ENCODE data around the gene NSUN6. TPM values are rescaled to one million over a fixed set of nuclear protein-coding genes. Genes with fewer than 3 reads are reported as not detected.
"Not testable (repeated sequence)": the region's sequence is repeated elsewhere in the genome, so short reads cannot be mapped to it uniquely, and the experiment has no call there.

Gene NSUN6
- total RNA-seq, 1 donor from 2014 or later = 4.8 TPM

DNA sequence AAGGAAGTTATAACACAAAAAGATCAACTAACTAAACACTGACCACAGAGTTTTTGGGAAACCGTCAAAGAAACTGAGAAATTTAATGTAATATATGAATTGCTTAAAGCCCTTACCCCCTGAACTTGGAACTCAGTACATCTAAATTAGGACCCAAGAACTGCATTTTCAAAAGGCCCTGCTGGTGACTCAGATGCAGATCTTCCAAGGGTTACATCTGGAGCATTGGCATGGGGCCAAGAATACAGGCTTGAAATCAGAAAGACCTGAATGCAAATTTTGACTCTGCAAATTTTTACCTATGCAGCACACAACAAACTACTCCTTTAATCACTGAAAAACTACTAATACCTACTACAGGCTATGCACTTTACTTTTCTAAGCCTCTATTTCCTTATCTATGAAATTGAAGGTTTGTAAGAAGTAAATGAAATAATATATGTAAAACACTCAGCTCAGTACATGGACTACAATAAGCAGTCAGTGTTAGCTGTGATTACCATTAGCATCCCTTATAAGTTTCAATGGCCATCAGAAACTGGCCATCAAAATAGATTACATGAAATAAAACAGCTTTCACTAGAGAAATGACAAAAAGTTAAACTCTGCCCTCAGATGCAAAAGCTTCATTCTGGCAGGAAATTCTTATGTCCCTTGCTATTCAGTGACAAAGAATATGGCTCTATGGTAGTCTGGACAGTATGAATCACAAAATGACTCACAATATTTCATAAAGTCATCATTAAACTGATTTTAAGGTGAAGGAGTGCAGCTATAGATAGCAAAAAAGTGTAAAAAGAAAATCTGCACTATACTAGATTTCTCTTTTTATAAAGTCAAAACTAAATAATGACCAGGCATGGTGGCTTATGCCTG, 43.6 kb downstream of the NSUN6 start:
- peak; percentile 42 for ATAC-seq

DNA sequence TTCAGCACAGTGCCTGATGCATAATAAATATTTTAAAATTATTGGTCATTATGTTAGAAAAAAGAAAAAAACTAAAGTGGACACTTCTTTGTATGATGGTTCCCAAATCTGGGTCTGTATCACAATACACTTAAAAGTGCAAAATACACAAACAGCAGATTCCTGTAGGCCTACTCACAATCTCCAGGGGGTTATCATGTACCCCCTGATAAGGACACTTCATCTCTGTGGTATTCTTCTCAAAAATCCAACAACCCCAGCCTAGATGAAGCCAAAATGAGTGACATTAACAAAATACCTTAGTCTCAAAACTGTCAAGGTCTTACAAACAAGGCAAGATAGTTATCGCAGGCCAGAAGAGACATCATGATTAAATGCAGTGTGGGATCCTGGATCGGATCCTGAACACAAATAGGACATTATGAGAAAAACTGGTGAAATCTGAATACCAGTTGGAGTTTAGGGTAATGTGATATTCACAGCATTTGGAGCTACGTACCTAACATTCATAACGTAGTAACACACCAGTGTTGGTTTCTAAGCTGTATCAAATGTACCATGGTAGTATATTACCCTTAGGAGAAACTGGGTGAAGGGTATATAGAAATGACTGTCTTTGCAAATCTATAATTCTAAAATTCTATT, 45.2 kb downstream of the NSUN6 start:
- no peak for ATAC-seq

GRCh38 chr10:18601321-18601720, 50.1 kb downstream of the NSUN6 start:
- ATAC-seq = no peak

DNA sequence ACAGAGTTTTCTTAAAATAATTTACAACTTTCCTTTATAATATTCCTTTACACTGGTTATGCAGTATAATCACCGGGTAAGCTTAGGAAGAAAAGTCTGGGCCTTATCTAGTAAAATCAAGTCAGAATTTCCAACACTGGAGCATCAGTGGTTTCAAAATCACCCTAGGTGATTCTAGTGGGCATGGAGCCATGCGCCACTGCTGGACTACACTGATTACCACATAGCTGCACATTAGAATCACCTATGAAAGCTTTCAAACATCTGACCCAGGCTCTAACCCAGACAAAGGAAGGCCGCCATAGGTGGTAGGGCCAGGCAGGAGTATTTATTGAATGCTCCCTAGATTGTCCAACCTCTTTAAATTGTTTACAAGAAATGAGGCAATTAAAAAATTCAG, 52.0 kb downstream of the NSUN6 start:
- no peak for ATAC-seq

DNA sequence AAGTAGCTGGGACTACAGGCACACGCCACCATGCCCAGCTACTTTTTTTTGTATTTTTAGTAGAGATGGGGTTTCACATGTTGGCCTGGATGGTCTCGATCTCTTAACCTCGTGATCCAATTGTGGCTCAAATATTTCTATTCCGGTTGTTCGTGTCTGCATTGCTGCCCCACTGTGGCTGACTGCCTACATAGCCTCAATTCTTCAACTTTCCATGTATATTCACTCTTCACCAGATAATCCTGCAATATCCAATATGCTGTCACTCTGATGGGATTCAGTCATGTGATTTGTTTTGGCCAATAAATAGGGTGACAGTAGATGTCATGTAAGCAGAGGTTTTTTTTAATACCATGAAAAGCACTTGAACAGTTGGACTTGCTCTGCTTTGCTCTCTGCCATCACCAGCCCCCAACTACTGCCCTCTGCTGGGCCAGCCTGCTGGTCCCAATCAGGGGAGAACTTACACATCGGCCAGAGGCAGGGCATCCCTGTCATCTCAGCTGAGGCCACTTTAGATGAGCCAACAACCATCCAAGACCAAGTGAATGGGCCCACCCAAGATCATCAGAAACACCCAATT, 56.7 kb downstream of the NSUN6 start:
- no peak for ATAC-seq

DNA sequence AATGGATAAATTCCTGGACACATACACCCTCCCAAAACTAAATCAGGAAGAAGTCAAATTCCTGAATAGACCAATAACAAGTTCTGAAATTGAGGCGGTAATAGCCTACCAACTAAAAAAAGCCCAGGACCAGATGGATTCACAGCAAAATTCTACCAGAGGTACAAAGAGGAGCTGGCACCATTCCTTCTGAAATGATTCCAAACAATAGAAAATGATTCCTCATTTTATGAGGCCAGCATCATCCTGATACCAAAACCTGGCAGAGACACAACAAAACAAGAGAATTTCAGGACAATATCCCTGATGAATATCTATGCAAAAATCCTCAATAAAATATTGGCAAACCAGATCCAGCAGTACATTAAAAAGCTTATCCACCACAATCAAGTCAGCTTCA, 60.2 kb downstream of the NSUN6 start:
- ATAC-seq = not testable (repeated sequence)

- not testable (repeated sequence) for ATAC-seq
Measured at GRCh38 chr10:18586637-18587036, 64.8 kb downstream of the NSUN6 start.

- no peak for ATAC-seq
Measured at GRCh38 chr10:18583575-18584270, 67.7 kb downstream of the NSUN6 start.

DNA sequence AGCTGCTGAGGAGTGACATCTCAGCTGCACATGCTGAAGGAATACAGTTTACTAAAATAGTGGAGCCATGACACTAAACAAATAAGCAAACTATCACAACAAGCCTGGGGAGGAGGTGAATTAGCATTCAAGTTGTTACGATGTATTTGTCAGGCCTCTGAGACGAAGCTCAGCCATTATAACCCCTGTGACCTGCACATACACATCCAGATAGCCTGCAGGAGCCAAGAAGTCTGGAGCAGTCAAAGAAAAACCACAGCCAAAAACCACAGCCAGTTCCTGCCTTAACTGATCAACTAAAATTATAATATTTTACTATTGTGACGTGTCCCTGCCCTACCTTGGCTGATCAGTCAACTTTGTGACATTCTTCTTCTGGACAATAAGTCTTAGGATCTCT, 68.6 kb downstream of the NSUN6 start:
- no peak for ATAC-seq

- no peak for ATAC-seq
Measured at GRCh38 chr10:18577823-18578685, 73.3 kb downstream of the NSUN6 start.

- ATAC-seq = no peak
Measured at GRCh38 chr10:18576586-18576985, 74.8 kb downstream of the NSUN6 start.

DNA sequence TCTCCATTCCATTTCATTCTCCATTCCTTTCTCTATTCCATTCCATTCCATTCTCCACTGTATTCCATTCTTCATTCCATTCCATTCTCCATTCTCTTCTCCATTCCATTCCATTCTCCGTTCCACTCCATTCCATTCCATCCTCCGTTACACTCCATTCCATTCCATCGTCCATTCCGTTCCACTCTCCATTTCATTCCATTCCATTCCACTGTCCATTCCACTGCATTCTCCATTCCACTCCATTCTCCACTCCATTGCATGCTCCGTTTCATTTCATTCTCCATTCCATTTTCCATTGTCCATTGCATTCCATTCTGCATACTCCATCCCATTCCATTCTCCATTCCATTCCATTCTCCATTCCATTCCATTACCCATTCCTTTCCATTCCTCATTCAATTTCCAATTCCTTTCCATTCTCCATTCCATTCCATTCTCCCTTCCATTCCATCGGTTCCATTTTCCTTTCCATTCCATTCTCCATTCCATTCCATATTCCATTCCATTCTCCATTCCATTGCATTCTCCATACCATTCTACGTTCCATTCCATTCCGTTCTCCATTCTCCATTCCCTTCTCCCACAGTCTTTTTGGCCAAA, 78.3 kb downstream of the NSUN6 start:
- ATAC-seq = no peak

GRCh38 chr10:18571780-18572179, 79.6 kb downstream of the NSUN6 start:
- ATAC-seq = no peak

DNA sequence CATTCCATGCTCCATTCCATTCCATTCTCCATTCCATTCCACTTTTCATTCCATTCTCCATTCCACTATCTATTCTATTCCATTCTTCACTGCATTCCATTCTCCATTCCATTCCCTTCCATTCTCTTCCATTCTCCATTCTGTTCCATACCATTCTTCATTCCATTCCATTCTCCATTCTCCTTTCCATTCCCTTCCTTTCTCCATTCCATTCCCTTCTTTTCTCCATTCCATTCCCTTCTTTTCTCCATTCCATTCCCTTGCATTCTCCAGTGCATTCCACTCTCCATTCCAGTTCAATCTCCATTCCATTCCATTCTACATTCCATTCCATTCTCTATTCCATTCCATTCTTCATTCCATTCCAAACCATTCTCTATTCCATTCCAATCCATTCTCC, 80.3 kb downstream of the NSUN6 start:
- no peak for ATAC-seq

- ATAC-seq = not testable (repeated sequence)
Measured at GRCh38 chr10:18570386-18570785, 81.0 kb downstream of the NSUN6 start.

DNA sequence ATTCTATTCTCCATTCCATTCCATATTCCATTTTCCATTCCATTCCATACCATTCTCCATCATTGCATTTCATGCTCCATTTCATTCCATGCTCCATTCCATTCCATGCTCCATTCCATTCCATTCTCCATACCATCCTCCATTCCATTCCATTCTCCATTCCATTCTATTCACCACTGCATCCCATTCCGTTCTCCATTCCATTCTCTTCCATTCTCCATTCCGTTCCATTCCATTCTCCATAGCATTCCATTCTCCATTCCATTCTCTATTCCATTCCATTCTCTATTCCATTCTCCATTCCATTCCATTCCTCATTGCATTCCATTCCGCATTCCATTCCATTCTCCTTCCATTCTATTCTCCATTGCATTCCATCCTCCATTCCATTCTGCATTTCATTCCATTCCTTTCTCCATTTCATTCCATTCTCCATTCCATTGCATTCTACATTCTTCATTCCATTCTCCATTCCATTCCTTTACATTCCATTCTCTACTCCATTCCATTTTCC, 84.0 kb downstream of the NSUN6 start:
- no peak for ATAC-seq

- ATAC-seq = no peak
Measured at GRCh38 chr10:18566177-18566576, 85.2 kb downstream of the NSUN6 start.

DNA sequence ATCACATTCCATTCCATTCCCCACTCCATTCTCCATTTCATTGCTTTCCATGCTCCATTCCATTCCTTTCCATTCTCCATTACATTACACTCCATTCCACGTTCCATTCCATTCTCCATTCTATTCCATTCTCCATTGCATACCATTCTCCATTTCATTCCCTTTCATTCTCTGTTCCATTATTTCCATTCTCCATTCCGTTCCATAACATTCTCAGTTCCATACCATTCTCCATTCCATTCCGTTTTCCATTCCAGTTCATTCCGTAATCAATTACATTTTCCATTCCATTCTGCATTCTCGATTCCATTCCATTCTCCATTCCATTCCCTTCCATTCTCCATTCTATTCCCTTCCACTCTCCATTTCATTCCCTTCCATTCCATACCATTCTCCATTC, 86.4 kb downstream of the NSUN6 start:
- no peak for ATAC-seq

- ATAC-seq = no peak
Measured at GRCh38 chr10:18563003-18563726, 88.2 kb downstream of the NSUN6 start.

DNA sequence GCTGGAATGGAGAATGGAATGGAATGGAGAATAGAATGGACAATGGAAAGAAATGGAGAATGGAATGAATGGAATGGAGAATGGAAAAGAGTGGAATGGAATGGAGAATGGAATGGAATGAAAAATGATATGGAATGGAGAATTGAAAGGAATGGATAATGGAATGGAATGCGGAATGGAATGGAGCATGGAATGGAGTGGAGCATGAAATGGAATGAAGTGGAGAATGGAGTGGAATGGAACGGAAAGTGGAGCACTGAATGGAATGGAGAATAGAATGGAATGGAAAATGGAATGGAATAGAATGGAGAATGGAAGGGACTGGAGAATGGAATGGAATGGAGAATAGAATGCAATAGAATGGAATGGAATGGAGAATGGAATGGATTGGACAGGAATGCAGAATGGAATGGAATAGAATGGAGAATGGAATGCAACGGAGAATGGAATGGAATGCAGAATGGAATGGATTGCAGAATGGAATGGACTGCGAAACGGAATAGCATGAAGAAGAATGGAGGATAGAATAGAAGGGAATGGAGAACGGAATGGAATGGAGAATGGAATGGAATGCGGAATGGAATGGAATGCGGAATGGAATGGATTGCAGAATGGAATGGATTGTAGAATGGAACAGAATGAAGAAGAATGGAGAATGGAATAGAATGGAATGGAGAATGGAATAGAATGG, 89.4 kb downstream of the NSUN6 start:
- ATAC-seq = no peak
